ENCODE data around the gene ATXN7L1.
"Not testable (repeated sequence)": the region's sequence is repeated elsewhere in the genome, so short reads cannot be mapped to it uniquely, and the experiment has no call there.

The ATXN7L1 gene

GRCh38 chr7:105621617-105622016 lies 254.8 kb downstream of the ATXN7L1 start:
- DNase-seq: no peak
- in situ Hi-C loops (cut with MboI; ENCODE audit: low pct_unique_long_range_greater_than_20kb, low sequenced_read_pairs): no loop called here

DNA sequence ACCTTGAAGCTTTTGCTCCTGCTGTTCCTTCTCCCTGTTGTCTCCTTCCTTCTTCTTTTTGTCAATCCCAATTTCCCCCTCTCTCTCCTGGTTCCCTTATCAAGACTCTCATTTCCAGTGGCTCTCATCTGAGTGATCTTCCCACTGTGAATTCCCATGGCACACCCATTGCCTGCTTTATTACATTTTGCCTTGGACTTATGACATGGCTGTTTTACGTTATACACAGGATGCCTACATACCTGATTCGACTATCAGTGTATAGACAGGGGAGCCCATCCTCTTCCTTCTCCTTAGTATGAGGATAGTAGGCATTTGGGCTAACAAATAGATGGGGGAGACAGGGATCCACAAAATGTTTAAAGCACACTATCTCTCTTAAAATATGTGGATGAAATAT lies 255.2 kb downstream of the ATXN7L1 start:
- DNase-seq: no peak
- in situ Hi-C loops (cut with MboI; ENCODE audit: low pct_unique_long_range_greater_than_20kb, low sequenced_read_pairs): no loop called here

DNA sequence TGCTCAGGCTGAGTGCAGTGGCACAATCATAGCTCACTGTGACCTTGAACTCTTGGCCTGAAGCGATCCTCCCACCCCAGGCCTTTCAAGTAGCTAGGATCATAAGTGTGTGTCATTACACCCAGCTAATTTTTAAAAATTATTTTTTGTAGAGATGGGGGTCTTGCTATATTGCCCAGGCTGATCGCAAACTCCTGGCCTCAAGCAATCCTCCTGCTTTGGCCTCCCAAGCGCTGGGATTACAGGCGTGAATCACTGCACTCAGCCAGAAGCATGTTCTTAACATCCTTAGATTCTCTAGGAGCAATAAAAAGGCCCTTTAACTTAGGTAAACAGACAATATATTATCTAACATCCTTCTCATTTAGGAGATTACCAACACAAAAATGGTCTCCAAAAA lies 256.8 kb downstream of the ATXN7L1 start:
- in situ Hi-C loops (cut with MboI; ENCODE audit: low pct_unique_long_range_greater_than_20kb, low sequenced_read_pairs): no loop called here
- DNase-seq: no peak

- DNase-seq: no peak
- in situ Hi-C loops (cut with MboI; ENCODE audit: low pct_unique_long_range_greater_than_20kb, low sequenced_read_pairs): no loop called here
Measured at GRCh38 chr7:105618016-105618296, 258.4 kb downstream of the ATXN7L1 start.

DNA sequence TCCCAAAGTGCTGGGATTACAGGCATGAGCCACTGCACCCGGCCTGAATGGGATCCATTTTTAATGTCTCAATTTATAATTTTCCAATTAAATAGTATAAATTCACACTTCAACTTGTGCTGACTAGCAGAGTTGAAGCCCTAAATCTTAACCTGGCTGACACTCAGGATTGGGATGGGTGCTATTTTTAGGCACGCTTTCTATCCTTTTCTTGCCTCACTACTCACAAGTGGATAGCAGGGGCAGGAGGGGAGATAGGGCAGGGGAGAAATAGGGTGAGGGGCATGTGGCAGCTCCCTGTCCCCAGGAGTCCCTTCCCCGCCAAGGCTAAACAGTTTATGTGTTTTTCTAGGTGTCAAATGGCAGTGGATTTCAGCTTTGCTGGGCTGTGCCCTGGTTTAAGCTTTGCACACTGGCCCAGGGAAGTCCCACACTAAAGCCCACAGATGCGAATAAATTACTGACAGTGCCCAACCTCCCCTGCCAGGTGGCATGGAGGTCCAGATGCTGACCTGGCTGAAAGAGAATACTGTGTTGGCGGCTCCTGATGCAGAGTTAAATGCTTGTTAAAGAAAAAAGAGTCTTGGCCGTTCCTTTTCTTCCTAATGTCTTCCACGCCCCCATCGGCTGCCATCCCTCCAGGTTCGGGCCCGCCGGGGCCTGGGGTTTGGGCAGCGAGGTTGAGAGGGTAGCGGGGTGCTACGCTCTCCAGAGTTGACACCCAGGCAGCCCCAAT lies 259.0 kb downstream of the ATXN7L1 start:
- in situ Hi-C loops (cut with MboI; ENCODE audit: low pct_unique_long_range_greater_than_20kb, low sequenced_read_pairs): no loop called here
- DNase-seq: no peak

DNA sequence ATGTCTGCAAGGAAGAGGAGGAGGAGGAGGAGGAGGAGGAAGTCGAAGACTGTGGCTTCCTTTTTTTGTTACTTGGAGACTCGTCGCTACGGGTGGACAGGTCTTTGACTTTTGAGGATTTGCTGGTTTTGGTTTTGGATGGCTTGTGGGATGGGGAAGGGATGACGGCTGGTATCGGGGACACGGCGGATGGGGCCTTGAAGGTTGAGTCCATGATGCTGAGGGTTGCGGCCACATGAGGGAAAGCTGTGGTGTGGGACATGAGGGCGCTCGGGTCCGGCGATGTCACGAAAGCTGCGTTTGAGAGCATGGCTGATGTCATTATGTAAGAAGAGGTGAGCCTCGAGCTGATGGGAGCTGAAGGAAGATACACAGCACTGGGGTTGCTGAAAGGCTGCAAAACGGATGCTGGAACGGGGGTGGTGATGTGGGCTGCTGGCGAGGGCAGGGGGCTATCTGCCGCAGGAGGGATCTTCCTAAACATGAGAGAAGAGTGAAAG lies 262.0 kb downstream of the ATXN7L1 start:
- in situ Hi-C loops (cut with MboI; ENCODE audit: low pct_unique_long_range_greater_than_20kb, low sequenced_read_pairs): no loop called here
- DNase-seq: peak; percentile 13

GRCh38 chr7:105613611-105614330 lies 262.6 kb downstream of the ATXN7L1 start:
- in situ Hi-C loops (cut with MboI; ENCODE audit: low pct_unique_long_range_greater_than_20kb, low sequenced_read_pairs): no loop called here
- no peak for DNase-seq

DNA sequence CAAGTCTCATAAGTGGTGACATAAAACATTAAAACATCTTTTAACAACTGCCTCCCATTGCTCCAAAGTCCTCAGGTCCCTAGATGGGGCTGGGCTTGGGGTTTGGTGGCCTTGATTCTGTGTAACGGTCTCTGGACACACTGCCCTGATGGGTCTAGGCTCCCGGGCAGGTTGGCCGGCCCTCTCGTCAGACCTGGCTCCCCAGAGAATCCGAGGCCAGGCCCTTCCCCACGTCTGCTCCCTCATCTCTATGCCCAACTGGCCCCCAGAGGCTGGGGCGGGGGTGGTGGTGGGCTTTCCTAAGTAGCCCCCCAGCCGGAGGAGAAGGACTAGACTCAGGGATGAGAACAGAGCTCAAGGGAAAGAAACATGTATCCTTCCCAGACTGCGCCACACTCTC lies 263.6 kb downstream of the ATXN7L1 start:
- in situ Hi-C loops (cut with MboI; ENCODE audit: low pct_unique_long_range_greater_than_20kb, low sequenced_read_pairs): no loop called here
- DNase-seq: no peak

DNA sequence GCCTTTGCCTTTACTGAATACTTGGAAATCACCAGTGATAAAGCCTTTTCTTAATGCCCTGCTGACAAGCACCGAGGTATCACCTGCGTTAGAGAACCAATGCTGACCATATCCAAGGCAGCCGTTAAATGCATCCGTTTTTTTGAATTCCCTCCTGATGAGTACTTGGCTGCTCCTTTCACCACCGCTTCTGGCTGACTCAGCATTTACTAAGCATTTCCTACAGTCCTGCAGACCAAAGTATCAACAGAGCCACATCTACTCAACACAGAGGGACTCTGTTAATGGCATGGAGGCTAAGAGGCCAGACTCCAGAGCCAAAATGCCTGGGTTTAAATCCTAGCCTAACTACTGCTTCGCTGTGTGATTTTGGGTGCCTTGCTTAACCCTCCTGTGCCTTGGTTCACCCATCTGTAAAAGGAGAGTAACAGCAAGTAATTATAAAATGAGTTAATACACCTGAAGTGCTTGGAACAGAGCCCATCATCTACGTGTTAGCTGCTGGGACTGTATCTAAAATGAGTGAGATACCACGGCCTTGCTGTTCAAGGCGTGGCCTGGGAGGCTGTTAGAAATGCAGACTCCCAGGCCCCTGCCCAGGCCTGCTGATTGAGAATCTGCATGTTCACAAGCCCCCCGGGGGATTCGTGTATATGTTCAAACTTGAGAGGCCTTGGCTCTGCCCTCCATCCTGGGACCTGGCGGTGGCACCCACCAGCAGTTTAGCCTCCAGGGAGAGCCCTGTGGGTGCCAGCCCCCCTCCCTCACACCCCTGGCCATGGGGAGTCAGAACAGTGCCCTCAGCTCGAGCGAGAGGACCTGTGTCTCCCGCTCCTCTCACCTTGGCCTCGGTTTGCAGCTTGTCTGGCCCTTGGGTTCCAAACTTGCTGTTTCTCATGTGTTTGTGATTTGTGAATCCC lies 264.3 kb downstream of the ATXN7L1 start:
- in situ Hi-C loops (cut with MboI; ENCODE audit: low pct_unique_long_range_greater_than_20kb, low sequenced_read_pairs): no loop called here

DNA sequence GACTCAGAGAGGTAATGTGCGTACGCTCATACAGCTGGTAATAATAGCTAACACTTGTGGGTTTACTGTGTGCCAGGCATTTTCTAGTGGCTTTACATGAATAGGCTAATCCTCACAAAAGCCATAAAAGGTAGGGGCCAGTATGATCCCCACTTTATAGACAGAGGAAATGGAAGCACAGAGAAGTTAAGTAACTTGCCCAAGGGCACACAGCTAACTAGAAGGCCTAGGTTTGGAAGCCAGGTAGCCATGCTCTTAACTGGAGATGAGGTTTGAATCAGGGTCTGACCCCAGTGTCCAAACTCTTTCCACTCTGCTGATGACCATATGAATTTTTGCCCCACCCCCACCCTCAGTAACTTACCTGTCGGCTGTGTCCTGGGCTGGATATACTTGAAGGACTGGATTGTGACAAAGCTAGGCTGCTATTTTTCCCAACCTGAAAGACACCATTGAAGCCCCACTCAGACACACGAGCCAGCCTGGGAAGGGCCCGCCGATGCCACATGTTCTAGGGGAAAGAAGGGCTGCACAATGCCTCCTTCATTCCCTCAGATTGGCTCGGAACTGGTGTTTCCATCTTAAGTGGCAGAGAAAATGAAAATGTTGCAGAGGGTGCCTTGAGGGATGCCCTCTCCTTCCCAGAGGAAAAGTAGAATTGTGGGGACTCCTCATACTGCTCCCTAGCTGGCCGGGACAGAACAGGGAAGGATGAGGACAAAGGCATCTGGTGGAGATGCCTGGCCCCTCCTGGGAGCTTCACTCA lies 266.1 kb downstream of the ATXN7L1 start:
- in situ Hi-C loops (cut with MboI; ENCODE audit: low pct_unique_long_range_greater_than_20kb, low sequenced_read_pairs): no loop called here
- no peak for DNase-seq

More for the DNA sequence above, 264.3 kb downstream of the ATXN7L1 start:
- DNase-seq: no peak

GRCh38 chr7:105602325-105603305 lies 273.8 kb downstream of the ATXN7L1 start:
- DNase-seq: no peak

DNA sequence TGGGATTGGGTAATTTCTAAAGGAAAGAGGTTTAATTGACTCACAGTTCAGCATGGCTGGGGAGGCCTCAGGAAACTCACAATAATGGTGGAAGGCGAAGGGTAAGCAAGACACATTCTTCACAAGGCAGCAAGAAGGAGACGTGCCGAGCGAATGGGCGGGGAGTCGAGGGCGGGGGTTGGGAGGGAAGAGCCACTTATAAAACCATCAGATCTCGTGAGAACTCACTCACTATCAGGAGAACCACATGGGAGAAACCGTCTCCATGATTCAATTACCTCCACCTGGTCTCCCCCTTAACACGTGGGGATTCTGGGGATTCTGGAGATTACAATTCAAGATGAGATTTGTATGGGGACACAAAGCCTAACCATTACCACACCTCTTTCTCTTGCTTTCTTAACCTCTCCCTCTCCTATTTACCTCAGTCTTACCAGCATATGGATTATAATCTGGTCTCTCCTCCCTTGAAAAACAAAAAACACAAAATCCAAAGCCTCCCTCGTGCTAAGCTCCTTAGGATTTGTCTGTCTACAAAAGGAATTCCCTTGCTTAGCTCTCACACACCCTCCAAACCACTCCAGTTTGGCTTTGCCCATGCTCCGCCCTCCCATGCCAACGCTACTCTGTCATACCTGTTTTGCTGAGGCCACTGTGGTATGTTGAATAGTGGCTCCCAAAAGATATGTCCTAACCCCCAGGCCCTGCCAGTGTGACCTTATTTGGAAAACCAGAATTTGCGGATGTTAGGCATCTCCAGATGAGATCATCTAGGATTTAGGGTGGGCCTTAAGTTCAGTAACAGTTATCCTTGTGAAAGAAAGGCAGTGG lies 275.5 kb downstream of the ATXN7L1 start:
- in situ Hi-C loops (cut with MboI; ENCODE audit: low pct_unique_long_range_greater_than_20kb, low sequenced_read_pairs): no loop called here
- DNase-seq: no peak

More at GRCh38 chr7:105602325-105603305, 273.8 kb downstream of the ATXN7L1 start:
- in situ Hi-C loops (cut with MboI; ENCODE audit: low pct_unique_long_range_greater_than_20kb, low sequenced_read_pairs): no loop called here

GRCh38 chr7:105599551-105599950 lies 276.8 kb downstream of the ATXN7L1 start:
- in situ Hi-C loops (cut with MboI; ENCODE audit: low pct_unique_long_range_greater_than_20kb, low sequenced_read_pairs): no loop called here
- DNase-seq: no peak

DNA sequence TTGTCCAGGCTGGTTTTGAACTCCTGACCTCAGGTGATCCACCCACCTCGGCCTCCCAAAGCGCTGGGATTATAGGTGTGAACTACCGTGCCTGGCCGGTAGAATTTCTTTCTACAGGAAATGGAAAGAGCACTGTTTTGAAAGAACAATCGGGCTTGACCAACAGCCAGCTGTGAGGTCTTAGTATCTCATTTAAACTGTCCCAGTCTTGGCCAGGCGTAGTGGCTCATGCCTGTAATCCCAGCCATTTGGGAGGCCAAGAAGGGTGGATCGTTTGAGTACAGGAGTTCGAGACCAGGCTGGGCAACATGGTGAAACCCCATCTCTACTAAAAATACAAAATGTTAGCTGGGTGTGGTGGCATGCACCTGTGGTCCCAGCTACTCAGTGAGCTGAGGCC lies 277.3 kb downstream of the ATXN7L1 start:
- DNase-seq; in situ Hi-C loops (cut with MboI; ENCODE audit: low pct_unique_long_range_greater_than_20kb, low sequenced_read_pairs): not testable (repeated sequence)

DNA sequence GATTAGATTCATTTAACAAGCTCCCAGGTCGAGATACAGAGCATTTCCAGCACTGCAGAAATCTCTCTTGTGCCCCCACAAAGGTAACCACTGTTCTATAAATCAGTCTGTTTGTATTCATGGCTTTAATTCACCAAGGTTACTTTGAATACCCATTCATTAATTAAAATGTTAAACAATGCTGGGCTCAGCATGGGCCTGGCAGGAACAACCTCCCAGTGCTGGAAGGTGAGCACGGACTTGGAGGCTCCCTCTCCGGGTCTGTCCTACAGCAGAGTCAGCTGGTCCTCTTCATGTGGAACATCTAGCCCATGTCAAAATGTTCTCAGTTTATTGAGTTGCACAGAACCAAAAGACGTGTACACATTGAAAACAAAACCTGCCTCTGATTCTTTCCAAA lies 279.5 kb downstream of the ATXN7L1 start:
- DNase-seq: no peak
- in situ Hi-C loops (cut with MboI; ENCODE audit: low pct_unique_long_range_greater_than_20kb, low sequenced_read_pairs): no loop called here

DNA sequence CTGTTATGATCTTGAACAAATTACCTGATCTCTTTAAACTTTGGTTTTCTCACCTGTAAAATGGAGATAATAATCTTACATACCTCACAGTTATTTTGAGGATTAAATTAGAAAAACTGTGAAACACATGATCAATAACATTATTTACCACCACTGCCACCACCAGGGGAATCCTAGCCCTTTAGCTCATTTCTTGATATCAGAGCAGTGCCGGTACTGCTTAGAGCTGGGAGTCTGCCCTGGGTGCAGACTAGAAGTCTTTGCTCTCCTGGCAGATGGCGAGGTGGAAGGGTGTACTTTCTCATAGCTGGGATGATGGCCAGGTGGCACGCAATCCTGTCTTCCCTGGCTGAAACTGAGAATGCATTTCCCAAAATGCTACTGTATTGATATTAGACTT lies 282.4 kb downstream of the ATXN7L1 start:
- in situ Hi-C loops (cut with MboI; ENCODE audit: low pct_unique_long_range_greater_than_20kb, low sequenced_read_pairs): no loop called here
- no peak for DNase-seq

DNA sequence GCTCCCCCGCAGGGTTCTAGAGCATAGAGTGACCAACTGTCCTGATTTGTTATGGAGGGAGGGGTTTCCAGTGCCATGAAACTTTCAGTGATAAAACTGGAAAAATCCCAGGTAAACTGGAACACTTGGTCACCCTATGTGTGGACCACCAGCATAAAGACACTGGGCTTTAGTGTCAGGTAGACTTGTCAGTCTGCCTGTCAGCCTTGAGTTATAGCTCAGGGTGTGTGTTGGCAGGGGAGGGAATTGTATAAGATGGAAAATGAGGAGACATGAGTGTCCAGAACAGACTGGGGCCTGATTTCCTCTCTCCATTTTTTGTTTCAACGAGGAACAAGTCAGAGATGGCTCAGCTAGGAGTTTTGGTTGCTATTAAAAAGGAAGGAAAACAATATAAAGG lies 284.9 kb downstream of the ATXN7L1 start:
- in situ Hi-C loops (cut with MboI; ENCODE audit: low pct_unique_long_range_greater_than_20kb, low sequenced_read_pairs): no loop called here
- DNase-seq: no peak
